Lower lobe of right lung (tissue), 2 donors: ENCODE results near the gene PSMA7. TPM values are rescaled to one million over a fixed set of nuclear protein-coding genes. Genes with fewer than 3 reads are reported as not detected.

ENCODE experiments used
- ATAC-seq, 2 donors: fragments of 200-7000 bp; cut with Tn5 transposase; one replicate each; pipeline ENCODE4 v1.9.1; 2020 to 2022; ENCODE audit warnings: mild to moderate bottlenecking in 2 of 2, moderate library complexity in 2 of 2
- DNase-seq: peaks from one replicate; pipeline ENCODE4 v3.0.0-alpha.2; 2020
- H3K27ac ChIP-seq: fragments of 200-600 bp; one replicate; pipeline ENCODE4 v1.8.0; 2022
- H3K27me3 ChIP-seq: fragments of 200-600 bp; one replicate; pipeline ENCODE4 v1.8.0; 2022; ENCODE audit warnings: low read depth
- H3K36me3 ChIP-seq: fragments of 200-600 bp; one replicate; pipeline ENCODE4 v1.8.0; 2022; ENCODE audit warnings: mild to moderate bottlenecking
- H3K4me1 ChIP-seq: fragments of 200-600 bp; one replicate; pipeline ENCODE4 v1.8.0; 2022
- H3K4me3 ChIP-seq: fragments of 200-600 bp; one replicate; pipeline ENCODE4 v1.8.0; 2022; ENCODE audit warnings: mild to moderate bottlenecking
- H3K9me3 ChIP-seq: fragments of 200-600 bp; one replicate; pipeline ENCODE4 v1.8.0; 2022
- CTCF ChIP-seq: fragments of 200-600 bp; IDR thresholded peaks from one replicate; pipeline ENCODE4 v1.8.0; 2022; ENCODE audit warnings: antibody characterized with exemption, mild to moderate bottlenecking
- intact Hi-C: fragments of 100-400 bp; cut with DNase I; formaldehyde crosslinking; loops from one replicate; pipeline ENCODE4 v1.11.0; 2022
- total RNA-seq: library from RNA; stranded (reverse); fragmentation: NEBNext Ultra II Directional; extraction: Animal tissue kit (Norgen Biotek cat#: 25700); gene quantifications from one replicate; pipeline ENCODE4 v1.2.1, GENCODE V29; 2021
- donor health status: DM: no; HTN: yes; CAD: no; lungs with severe emphysema.

The PSMA7 gene
- total RNA-seq, 1 donor from 2014 or later = 223 TPM

GRCh38 chr20:62141397-62142251 lies 1.6 kb downstream of the PSMA7 start:
- Histone ChIP-seq H3K4me3 (peak overlapping the region; percentile 87), H3K4me1 (peaks cover 33% of the 10 kb centered on the region), H3K9me3 (no peaks in the 10 kb centered on the region), H3K36me3 (peaks cover 43% of the 10 kb centered on the region), H3K27me3 (no peaks in the 10 kb centered on the region), H3K27ac (peak overlapping the region; percentile 89)
- intact Hi-C loops = no loop called here
- DNase-seq (no peak), ATAC-seq (no peak)
- TF ChIP-seq CTCF = peak; percentile 30

- no peak for TF ChIP-seq CTCF
- DNase-seq = no peak
- peak overlapping the region; percentile 87 for H3K4me3 ChIP-seq
- ATAC-seq = no peak
- H3K4me1 ChIP-seq = peaks cover 33% of the 10 kb centered on the region
- intact Hi-C loops = no loop called here
- H3K9me3 ChIP-seq = no peaks in the 10 kb centered on the region
- H3K27ac ChIP-seq = no peak overlapping the region
- H3K27me3 ChIP-seq = no peaks in the 10 kb centered on the region
- peaks cover 50% of the 10 kb centered on the region for H3K36me3 ChIP-seq
These were observed 2.2 kb downstream of the PSMA7 start for GRCh38 chr20:62141043-62141396.

DNA sequence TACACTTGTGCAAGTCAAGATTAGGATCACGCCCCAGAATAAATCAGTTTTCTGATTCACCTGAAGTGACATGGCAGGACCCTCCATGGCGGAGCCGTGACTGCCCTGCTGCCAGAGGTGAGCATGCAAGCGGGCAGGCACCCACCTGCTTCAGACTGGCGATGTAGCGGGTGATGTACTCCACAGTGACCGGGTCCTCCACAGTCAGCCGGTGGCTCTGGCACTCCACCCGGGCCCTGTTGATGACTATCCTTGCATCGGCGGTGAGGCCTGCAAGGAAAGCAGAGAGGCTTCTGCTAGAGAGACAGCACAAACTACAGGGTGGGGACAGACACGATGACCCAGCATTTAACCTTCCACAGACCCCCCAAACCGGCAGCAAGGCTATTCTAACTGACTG lies 3.6 kb downstream of the PSMA7 start:
- TF ChIP-seq CTCF = no peak
- H3K4me1 ChIP-seq = peaks cover 32% of the 10 kb centered on the region
- no peak overlapping the region for H3K27ac ChIP-seq
- H3K36me3 ChIP-seq = peaks cover 63% of the 10 kb centered on the region
- no peak overlapping the region for H3K4me3 ChIP-seq
- H3K9me3 ChIP-seq = no peaks in the 10 kb centered on the region
- DNase-seq = no peak
- ATAC-seq = no peak
- intact Hi-C loops = no loop called here
- no peaks in the 10 kb centered on the region for H3K27me3 ChIP-seq

DNA sequence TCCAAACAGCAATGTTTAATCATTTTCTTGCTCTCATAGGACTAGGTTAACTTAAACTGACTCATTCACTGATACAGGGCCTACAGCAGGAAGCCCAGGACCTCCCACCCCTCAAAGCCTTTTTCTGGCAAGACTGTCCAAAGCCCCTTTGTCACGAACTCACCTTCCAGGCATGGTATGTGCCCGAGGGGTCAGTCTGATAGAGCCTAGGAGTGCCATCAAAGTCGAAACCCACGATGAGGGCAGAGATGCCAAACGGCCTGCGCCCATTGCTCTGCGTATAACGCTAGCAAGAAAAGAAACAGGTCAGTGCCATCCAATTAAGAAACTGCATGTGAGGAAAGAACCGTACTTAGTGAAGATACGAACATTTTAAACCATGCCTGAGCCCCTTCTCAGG lies 4.3 kb downstream of the PSMA7 start:
- intact Hi-C loops = no loop called here
- DNase-seq = no peak
- H3K4me1 ChIP-seq = peaks cover 37% of the 10 kb centered on the region

DNA sequence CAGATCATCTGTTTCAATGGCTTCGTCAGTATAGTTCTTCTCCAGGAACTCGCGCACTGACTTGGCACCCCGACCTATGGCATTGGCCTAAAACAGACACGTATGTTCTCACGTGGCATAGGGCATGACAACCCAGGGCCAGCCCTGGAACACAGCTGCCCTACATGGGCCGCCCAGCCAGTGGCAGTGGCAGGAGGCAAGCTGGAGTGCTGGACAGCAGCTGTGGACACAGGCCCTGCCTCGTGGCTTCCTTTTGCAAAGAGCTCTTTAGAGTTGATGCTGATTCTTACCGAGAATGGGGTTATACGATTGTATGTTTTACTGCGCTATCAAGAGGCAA lies 5.0 kb downstream of the PSMA7 start:
- ATAC-seq = no peak
- DNase-seq = no peak
- no peak overlapping the region for H3K4me3 ChIP-seq
- H3K4me1 ChIP-seq = peaks cover 44% of the 10 kb centered on the region
- TF ChIP-seq CTCF = no peak
- H3K27me3 ChIP-seq = no peaks in the 10 kb centered on the region
- intact Hi-C loops = no loop called here
- H3K27ac ChIP-seq = no peak overlapping the region
- H3K36me3 ChIP-seq = peaks cover 78% of the 10 kb centered on the region
- no peaks in the 10 kb centered on the region for H3K9me3 ChIP-seq

More for the DNA sequence above, 4.3 kb downstream of the PSMA7 start:
- no peak for TF ChIP-seq CTCF
- H3K4me3 ChIP-seq = no peak overlapping the region
- ATAC-seq = no peak
- H3K9me3 ChIP-seq = no peaks in the 10 kb centered on the region
- peaks cover 71% of the 10 kb centered on the region for H3K36me3 ChIP-seq
- no peaks in the 10 kb centered on the region for H3K27me3 ChIP-seq
- H3K27ac ChIP-seq = no peak overlapping the region
